Activated T-cell treated with anti-CD3 and anti-CD28 coated beads for 4 hours (primary cell): Measurements from ENCODE around the gene NKX1-1.

Experiments used
- DNase-seq: peaks from one replicate; pipeline ENCODE4 v3.0.0-alpha.2; 2020

NKX1-1 gene

DNA sequence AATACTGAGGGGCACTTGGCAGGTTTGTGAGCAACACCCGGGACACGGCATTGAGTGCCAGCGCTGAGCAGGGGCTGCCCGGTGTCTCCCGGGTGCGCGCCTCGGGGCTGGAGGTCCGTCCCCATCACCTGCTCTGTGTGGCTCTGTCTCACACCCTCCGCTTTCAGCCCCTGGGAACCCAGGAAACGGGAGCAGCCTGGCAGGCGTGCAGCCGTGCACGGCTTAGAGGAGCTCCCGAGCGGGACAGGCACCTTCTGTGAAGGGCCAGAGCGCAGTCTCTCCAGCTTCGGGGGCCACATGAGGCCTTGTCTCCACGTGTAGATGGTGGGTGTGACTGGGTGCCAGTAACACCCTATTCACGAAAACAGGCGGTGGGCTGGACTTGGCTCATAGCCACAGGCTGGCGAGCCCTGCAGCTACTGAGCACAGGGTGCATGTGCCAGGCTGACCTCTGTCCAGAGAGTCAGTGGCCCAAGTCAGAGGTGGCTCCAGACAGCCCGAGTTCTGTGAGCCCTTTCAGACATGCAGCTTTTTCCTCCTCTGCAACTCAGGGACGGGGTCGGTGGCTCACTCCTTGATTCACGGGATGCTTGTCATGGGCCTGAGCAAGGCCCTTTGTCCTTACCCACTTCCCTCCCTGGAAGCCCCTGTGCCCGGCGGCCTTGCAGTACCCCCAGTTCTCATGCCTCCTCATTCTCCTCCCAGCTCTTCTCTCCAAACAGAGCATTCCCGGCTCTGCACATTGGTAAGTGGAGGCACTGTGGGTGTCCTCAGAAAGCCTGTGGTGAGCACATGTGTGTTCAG lies 35.7 kb downstream of the NKX1-1 start:
- DNase-seq, result no peak

DNA sequence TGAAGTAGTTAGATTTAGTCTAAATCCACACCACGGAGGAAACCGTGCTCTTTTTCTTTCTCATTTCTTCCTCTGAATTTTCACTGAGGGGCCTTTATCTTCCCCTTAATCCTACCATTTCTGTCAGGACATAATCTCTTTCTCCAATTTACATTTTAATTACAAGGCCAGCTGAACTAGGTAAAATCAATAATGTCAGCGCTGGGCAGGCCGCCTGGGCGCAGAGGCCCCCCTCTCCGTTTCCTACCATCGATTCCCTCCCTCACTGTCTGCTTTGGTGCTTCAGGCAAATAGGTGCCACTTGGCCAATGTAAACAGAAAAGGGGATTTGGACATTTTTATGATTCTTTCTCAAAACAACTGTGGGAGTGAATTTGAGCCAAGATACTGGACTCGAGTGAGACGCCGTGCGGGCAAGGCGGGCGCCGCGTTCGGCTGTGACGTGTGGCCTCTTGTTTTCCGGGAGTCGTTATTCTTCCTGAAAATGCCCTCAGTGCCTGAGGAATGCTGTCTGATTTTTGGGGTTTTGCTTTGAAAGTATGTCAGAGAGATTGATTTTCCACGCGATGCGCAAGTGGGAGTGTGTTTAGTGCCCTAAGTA lies 36.7 kb downstream of the NKX1-1 start:
- DNase-seq, result no peak

DNA sequence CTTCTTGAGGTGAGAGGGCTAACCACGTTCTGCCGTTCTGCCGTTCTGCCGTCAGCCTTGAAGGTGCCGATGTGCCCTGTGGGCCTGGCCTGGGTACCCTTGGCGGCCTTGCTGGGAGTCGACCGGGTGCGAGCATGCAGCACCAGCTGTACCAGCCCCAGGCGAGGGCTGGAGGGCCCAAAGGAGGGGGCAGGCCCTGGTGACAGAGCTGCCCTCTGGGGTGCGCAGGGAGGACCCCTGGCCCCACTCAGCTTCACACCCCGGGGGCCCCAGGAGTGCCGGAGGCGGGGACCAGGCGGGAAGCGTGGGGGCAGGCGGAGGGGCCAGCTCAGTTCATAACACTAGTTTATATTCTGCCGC lies 37.2 kb downstream of the NKX1-1 start:
- DNase-seq, result no peak

DNA sequence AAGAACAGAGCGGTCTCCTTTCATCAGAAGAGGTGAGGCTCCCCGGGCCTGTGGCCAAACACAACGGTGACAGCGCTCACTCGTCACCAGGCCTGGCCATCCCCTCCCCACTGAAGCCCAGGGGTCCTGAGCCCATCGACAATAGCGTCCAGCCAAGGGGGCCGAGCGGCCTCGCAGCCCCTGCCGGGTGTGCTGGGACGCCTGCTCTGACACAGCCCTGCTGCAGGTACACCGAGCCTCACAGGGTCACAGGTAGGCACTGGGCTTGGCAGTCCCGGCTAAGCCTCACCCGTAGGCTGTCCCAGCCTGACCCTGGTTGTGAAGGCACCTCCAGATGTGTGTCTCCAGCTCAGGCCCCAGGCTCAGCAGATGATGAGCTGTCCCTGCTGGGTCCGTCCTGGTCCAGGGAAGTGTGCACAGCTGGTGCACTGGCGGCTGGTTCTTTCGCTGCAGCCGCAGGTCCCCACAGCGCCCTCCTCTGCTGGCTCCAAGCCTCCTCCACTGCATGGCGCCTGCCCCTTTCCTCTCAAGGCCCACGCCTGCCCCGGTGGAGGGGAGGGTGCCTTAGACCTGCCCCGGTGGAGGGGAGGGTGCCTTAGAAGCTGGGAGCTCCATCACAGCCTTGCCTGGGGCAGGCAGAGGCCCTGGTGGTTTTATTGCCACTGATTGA lies 37.7 kb downstream of the NKX1-1 start:
- DNase-seq, result no peak

DNA sequence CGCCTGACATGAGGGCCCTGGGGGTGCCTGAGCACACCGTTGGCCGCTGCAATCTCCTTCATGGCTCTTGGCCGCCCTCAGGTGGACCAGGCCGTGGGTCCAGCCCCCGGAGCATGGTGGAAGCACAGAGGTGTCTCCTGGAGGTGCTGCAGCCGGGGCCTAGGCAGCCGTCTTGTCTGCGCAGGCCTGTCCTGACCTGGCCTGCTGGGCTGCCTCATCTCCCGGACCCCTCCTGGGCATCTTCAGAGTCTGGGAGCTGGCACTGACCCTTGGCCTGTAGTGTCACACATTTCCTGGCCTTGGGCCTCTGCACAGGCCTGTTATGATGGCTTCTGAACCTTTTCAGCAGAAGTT lies 38.3 kb downstream of the NKX1-1 start:
- DNase-seq, result no peak

DNA sequence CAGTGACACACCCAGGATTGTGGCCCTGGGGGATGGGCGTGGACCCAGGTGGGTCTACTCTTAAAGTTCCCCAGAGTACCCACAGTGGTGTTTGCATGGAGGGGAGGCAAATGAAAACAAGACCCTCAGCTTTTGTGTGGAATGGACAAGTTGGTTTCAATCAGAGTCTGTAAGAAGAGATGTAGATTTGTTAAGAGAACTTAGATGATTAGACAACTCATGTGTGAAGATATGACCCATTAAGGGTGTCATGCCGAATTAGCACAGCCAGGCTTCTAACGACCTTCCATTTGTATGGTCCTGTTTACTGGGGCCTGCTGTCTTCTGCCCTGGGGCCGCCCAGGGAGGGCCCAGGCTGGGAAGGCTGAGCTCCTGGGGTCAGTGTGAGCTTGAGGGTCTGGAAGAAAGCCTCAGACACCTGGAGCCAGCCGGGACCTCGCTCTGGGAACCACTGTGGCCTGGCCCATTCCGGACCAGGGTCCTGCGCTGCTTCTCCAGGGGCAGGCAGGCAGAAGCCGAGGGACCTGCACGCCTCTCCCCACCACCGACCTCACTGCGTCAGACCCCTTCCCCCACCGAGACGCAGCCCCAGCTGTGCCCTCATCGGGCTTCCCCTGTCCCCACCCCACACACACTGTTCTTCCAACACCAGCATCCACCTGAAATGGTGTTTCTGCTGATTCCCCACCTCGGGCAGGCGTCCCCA lies 38.9 kb downstream of the NKX1-1 start:
- DNase-seq, result no peak

DNA sequence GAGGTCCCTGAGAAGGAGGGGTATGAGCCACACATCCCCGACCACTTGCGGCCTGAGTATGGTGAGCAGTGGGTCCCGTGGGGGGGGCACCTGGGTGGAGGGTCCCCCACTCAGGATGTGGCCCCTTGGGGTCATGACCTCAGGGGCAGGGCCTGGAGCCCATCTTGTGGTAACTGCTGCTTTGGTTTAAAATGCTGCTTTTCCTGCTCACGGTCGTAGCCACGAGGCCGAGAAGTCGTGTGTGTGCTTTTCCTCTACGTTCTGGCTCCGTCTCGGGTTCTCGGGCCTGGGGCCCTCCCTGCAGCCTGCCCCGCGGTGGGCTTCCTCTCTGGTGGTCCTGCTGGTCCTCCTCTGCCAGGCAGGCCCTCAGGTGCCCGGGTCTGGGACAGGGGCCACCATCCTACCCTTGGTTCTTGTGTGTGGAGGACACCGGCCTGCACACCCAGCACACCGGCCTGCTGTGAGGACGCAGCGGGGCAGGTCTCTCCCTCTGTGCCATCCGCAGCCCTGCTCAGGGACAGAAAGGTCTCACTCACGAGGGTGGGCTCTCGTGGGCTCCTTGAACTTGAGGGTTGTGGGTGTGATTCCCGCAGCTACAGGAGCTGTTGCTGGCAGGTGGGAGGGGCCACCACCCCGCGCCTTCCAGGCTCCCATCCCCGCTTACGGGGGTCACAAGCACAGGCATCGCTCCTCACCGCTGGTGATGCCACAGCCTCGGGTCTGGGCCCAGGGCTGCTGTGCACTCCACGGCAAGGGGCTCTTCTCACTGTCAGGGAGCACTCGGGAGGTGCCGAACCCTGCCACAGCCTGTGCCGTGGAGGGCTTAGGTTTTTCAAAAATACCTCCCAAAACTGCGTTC lies 39.6 kb downstream of the NKX1-1 start:
- DNase-seq, result no peak

DNA sequence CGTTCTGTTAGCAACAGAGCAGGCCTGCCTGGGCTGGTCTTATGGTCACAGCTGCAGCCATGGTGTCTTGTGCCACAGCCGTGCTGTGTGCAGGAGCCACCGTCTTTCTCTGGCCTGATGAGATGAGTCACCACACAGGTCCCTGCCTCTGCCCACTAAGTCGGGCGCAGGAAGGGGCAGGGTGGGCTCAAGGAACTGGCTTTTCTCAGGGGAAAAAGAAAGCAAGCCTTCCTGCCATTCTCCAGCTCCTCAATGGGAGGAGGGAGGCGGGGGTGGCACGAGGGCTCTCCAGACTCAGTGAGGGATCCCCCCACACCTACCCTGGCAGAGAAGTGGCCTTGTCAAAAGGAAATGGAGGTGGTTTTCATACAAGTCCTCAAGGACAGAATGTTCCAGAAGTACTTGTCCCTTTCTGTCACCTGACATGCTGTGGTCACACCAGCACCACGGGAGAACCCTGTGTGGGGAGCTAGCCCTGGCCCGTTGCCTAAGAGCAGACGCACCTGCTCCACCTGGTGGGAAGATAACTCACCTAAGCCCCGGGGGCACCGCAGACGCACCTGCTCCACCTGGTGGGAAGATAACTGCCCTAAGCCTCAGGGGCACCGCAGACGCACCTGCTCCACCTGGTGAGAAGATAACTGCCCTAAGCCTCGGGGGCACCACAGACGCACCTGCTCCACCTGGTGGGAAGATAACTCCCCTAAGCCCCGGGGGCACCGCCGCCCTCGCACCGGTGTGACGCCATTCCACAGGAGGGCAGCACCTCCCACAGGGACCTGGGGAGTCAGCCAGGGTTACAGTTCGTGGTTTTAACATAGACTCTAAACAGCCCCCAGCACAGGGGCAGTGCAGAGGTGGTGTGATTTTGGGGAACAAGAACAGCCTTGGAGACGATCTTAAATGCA lies 40.7 kb downstream of the NKX1-1 start:
- DNase-seq, result no peak

DNA sequence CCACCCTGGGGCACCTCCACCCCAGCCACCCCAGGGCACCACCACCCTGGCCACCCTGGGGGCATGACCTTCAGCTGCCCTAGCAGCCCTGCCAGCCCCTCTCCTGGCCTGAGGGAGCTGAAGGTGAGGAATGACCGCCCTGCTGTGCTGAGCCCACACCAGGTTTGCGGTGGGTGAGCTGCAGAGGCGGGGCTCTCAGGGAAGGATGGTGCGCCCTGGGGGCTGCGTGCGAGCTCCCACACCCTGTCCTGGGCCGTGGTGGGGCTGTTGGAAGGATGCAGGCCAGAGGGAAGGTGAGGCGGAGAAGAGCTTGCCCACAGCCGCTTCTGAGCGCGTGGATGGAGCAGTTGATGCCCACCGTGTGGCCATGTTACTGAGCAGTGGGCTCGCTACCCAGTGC lies 41.5 kb downstream of the NKX1-1 start:
- no peak for DNase-seq

DNA sequence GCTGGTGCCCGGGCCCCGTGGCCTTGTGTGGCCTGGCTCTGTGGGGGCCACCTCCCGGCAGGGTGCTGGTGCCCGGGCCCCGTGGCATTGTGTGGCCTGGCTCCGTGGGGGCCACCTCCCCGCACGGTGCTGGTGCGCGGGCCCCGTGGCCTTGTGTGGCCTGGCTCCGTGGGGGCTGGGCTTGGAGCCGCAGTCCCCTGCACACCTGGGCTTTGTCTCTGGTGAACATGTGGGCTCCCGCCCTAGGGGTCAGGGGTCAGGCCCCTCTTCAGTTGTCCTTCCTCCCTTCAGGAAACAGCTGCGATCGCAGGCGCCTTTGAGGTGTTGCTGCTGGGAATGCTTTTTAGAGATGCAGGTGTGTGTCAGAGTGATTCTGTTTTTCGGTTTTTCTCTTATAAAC lies 42.0 kb downstream of the NKX1-1 start:
- no peak for DNase-seq

DNA sequence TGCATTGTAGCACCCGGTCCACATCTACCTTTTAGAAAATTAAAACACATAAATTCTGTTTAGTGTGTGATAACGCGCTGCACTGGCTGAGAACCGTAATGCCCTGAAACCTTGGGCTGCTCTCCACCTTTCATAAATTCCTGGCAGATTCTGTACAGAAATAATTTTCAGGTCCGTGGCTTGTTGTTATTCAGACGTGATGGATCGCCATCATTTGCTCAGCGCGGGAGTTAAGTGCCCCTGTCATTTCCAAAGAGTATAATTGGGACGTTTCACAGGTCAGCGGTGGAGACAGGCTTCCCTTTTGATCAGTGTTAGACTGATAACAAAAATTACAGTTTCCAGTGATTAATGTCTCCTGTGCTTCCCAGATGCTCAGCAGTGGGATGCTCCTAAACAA lies 42.7 kb downstream of the NKX1-1 start:
- DNase-seq, result no peak

DNA sequence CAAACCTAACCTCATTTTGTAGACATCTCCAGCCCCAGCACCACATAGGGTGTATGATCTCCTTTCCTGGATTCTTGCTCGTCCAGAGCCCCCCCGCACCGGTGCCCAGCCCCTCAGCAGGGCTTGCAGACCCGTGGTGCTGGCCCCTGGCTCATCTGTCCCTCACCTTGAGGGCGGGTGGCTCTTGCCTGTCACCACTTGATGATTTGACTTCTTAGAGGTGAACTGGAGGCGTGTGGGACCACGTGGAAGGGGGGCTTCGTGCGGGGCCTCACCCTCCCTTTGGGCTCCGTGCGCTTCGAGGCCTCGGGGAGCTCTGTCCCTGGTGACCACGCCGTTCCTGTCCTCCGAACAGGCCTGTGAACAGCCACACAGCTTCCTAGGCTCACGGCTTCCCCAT lies 43.7 kb downstream of the NKX1-1 start:
- DNase-seq, result no peak

DNA sequence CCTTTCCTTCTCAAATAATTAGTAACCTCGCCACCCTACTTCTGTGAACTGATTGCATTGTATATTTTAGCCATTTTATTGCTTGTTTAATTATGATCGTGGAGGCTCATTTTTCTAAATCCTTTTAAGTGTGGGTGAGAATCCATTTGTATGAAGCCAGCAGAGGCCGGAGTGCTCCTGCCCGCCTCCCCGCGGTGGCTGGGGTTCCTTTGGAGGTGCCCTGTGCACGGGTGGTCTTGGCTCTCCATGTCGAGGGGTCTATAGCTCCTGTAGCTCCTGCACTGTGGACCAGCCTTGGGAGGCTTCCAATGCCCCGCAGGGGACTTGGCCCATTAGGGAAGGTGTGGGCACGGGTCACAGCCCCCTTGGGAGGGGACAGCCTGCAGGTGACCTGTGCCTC lies 44.2 kb downstream of the NKX1-1 start:
- DNase-seq, result no peak

DNA sequence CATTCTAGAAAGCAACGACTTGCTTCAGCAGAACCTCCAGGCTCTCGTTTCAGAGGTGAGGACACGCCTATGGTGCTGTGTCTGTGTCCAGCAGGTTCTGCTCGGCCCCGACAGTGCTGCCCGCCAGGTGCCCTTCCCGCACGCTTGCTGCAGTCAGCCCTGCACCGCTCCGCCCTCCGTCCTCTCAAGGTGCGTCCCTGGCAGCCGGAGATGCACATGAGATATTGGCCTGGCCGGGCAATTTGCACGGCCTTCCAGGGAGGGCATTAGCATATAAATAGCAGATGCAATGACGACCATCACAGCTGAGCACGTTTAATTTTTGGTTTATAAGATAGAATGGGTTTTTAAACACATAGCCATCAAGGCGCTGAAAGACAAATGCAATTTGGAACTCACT lies 44.8 kb downstream of the NKX1-1 start:
- no peak for DNase-seq

DNA sequence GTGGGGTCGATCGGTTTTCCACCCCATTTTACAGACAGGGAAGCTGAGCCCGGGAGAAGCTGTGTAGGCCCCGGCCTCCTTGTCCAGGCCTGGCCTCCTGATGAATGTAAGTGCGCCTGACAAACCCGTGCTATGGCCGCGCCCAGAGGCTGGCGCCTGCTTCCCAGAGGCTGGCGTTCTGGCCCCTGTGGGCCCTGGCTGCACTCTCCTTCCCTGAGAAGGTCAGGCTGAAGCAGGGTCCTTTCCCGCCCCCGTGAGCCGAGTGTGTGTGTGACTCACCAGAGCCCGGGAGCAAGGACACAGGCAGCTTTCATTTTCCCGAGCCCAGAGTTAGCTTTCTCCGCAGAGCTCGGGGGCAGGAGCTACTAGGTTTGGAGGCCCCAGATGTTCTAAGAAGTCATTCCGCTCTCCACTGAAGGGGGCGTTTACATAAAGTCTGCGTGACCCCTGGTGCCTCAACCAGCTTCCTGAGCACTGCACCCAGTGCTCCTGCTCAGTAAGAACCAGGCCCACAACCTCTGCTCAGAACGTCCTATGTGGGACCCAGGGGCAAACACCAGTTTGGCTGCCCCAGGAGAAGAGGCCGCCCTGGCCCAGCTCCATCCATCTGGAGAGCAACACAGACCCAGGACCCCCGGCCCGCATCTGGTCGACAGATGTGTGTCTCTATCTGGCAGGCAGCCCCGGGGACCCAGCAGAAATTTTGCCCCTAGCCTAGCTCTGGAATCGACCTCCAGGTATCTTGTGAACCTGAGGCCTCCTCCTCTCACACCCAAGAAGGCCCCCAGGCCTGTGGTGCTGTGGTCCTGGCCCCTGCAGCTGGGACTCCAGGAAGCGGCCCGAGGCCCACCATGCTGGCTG lies 45.6 kb downstream of the NKX1-1 start:
- no peak for DNase-seq

DNA sequence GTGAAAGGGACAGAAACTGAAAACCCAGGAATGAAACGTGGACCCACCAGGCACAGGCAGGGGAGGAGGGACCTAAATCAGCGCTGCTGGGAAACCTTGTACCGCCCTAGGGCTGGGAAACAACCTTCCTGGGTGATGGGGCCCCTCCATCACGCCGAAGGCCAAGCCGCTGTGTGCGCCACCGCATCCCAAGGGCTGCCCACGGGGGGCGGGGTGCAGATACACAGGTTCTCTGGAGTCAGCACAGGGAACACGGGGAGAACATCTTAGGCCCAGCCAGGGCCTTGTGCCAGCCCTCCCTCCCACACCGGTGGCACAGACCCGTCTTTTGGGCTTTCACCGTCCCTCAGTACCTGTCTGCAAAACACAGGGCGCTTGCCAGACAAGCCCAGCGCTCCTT lies 46.3 kb downstream of the NKX1-1 start:
- no peak for DNase-seq

DNA sequence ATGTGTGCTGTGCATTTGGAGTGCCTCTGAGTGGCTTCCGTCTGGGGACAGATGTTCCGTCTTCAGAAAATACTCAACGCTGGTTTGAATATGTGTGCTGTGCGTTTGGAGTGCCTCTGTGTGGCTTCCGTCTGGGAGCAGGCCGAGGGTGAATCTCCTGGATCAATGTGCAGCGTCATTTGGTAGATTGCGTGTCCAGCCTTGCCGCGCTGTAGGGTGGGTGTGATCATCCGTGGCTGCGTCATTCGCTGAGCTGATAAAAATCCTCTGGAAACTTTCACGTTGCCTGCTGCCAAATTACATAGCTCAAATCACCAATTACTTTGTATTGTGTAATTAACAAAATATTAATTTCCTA lies 47.1 kb downstream of the NKX1-1 start:
- DNase-seq, result no peak

DNA sequence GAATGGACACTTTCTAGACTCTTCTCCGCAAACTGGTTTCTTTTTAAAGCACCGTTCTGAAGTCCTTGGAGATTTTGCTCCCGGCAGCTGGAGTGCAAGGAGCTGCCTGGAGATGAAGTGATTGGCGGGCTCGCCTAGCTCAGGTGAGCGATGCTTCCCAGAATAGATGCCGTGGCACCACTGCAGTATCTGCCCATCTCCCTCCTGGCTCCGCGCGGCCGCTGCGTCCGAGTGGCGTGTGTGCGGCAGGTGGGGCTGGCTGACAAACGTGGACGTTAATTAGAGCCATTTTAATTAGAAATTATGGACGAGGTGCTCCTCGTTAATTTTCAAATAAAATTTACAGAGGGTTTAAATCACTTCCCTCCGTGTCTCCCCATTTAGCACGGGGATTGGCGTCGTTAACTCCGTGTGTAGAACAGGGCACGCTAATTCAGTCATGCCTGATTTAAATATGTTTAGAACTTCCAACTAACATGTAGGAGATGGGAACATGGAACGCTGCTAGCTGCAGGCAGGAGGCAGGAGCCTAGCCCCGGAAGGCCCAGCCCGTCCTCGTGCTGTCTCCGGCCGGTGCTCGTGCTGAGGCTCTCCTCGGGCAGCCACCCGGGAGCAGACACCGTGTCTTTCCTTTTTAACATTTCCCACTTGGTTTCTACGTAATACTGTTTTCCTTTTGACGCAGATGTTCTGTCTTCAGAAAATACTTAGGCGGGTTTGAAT lies 47.7 kb downstream of the NKX1-1 start:
- DNase-seq, result no peak

DNA sequence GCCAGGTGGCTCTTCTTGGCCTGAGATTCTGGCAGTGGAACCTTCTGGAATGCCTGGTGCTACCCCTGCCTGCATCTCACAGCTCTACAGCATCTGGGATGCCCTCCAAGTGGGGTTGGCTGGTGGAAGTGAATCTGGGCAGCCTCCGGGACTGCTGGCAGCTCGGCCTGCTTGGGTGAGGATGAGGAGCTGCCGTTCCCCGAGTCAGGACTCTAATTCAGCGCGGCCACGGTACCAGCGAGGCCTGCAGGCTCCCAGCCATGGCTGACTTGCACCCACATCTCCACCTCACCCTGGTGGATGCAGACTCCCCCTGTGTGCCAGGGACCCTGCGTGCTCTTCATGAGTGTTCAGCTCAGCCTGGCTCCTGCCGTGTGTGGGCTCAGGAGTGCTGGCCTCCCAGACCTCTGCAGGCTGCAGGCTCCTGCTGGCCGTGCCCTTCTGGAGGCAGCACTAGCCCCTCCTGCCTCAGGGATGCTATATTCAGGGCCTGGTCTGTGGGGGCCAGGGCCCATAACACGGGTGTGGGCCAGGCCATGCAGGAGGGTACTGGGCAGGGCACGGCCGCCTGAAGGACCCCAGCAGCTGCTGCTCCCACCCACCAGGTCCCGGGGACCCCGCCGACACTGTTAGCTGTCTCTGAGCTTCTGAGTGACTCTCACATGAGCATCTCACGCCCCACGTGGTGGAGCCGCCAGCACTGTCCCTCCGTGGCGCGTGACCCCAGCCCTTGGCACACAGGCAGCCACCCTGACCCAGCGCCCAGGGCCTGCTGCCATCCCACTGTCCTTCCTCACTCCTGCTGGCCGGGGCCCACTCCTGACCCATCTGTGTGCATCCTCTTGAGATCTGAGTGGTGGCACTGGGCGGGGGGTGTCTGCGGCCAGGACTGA lies 48.6 kb downstream of the NKX1-1 start:
- DNase-seq, result no peak
